Smooth muscle cell (in vitro differentiated cells): ENCODE results near the gene HIP1. TPM values are rescaled to one million over a fixed set of nuclear protein-coding genes. Genes with fewer than 3 reads are reported as not detected.
"Not testable (repeated sequence)": the region's sequence is repeated elsewhere in the genome, so short reads cannot be mapped to it uniquely, and the experiment has no call there.

ENCODE experiments used
- DNase-seq: peaks from one replicate; lab custom pipeline; 2025; ENCODE audit not compliant: unreplicated experiment; lab: John Stamatoyannopoulos, UW
- H2AFZ ChIP-seq: fragments of 200-600 bp; sonication (generic); 2 replicates; pipeline ENCODE4 v1.6.0; 2016; ENCODE audit warnings: antibody characterized with exemption, low read depth, mild to moderate bottlenecking
- H3F3A ChIP-seq: fragments of 200-600 bp; sonication (generic); 2 replicates; pipeline ENCODE4 v1.6.0; 2017; ENCODE audit warnings: antibody characterized with exemption, low read depth
- H3K27ac ChIP-seq: fragments of 200-600 bp; sonication (generic); 2 replicates; pipeline ENCODE4 v1.5.1; 2016; ENCODE audit warnings: low read depth, mild to moderate bottlenecking
- H3K27me3 ChIP-seq: fragments of 200-600 bp; sonication (generic); 2 replicates; pipeline ENCODE4 v1.6.1; 2016; ENCODE audit warnings: low read depth, mild to moderate bottlenecking
- H3K36me3 ChIP-seq: fragments of 200-600 bp; sonication (generic); 2 replicates; pipeline ENCODE4 v1.5.1; 2016; ENCODE audit warnings: low read depth
- H3K4me1 ChIP-seq: fragments of 200-600 bp; sonication (generic); 2 replicates; pipeline ENCODE4 v1.5.1; 2016; ENCODE audit warnings: low read depth
- H3K4me2 ChIP-seq: fragments of 200-600 bp; sonication (generic); 2 replicates; pipeline ENCODE4 v1.6.0; 2016; ENCODE audit warnings: mild to moderate bottlenecking
- H3K4me3 ChIP-seq: fragments of 200-600 bp; sonication (generic); 2 replicates; pipeline ENCODE4 v1.5.1; 2016; ENCODE audit warnings: mild to moderate bottlenecking
- H3K79me2 ChIP-seq: fragments of 200-600 bp; sonication (generic); 2 replicates; pipeline ENCODE4 v1.6.0; 2016; ENCODE audit warnings: low read depth, mild to moderate bottlenecking
- H3K9ac ChIP-seq: fragments of 200-600 bp; sonication (generic); 2 replicates; pipeline ENCODE4 v1.6.0; 2016; ENCODE audit warnings: low read depth
- H3K9me3 ChIP-seq: fragments of 200-600 bp; sonication (generic); replicated peaks from 2 replicates; pipeline ENCODE4 v1.5.1; 2016; ENCODE audit warnings: low read depth
- H4K20me1 ChIP-seq: fragments of 200-600 bp; sonication (generic); 2 replicates; pipeline ENCODE4 v1.6.0; 2016; ENCODE audit warnings: low read depth
- CTCF ChIP-seq: fragments of 200-600 bp; sonication (generic); IDR thresholded peaks from 2 replicates; pipeline ENCODE4 v1.5.1; 2017; ENCODE audit warnings: borderline replicate concordance, mild to moderate bottlenecking, antibody characterized with exemption; ENCODE audit not compliant: insufficient read depth, poor library complexity, severe bottlenecking
- WGBS: methylation state at CpG from one replicate; pipeline ENCODE4 v1.1.7; 2016; ENCODE audit warnings: low lambda C conversion rate; 5-methylcytosine and 5-hydroxymethylcytosine counted together
- polyA plus RNA-seq: library from polyadenylated mRNA; unstranded; fragments of >200 nt; fragmentation: Nextera tagmentation; extraction: Ambion mirVana; gene quantifications from 2 replicates; pipeline ENCODE4 v1.2.1, GENCODE V29; 2016
- total RNA-seq: library from RNA; depleted of rRNA; stranded (reverse); fragments of >200 nt; gene quantifications from 2 replicates; pipeline ENCODE4 v1.2.3, GENCODE V29; 2014

Gene HIP1
- total and polyA plus RNA-seq, 2 experiments from 2014 or later, result 4.7 to 8.4 TPM

GRCh38 chr7:75718390-75719031 lies 20.2 kb downstream of the HIP1 start:
- no peak overlapping the region for H2AFZ ChIP-seq
- H3K27me3 ChIP-seq, result no peaks in the 10 kb centered on the region
- DNase-seq, result no peak
- H3F3A ChIP-seq, result no peaks in the 10 kb centered on the region
- no peak overlapping the region for H3K9ac ChIP-seq
- no peaks in the 10 kb centered on the region for H3K9me3 ChIP-seq
- no peaks in the 10 kb centered on the region for H3K4me1 ChIP-seq
- H3K79me2 ChIP-seq, result no peaks in the 10 kb centered on the region
- H3K27ac ChIP-seq, result no peak overlapping the region
- no peaks in the 10 kb centered on the region for H3K36me3 ChIP-seq
- no peaks in the 10 kb centered on the region for H4K20me1 ChIP-seq
- no peak overlapping the region for H3K4me3 ChIP-seq
- WGBS, result 82% methylated on average over 10 of the region's 10 CpGs
- TF ChIP-seq CTCF, result no peak
- H3K4me2 ChIP-seq, result no peak overlapping the region

GRCh38 chr7:75717746-75718145 lies 21.0 kb downstream of the HIP1 start:
- not testable (repeated sequence) for H3K27ac ChIP-seq
- WGBS, result 82% methylated on average over 3 of the region's 3 CpGs

GRCh38 chr7:75716992-75717626 lies 21.6 kb downstream of the HIP1 start:
- H3K36me3 ChIP-seq, result no peaks in the 10 kb centered on the region
- H3K4me2 ChIP-seq, result no peak overlapping the region
- no peak overlapping the region for H3K27ac ChIP-seq
- peaks cover 11% of the 10 kb centered on the region for H3F3A ChIP-seq
- H3K4me3 ChIP-seq, result no peak overlapping the region
- no peaks in the 10 kb centered on the region for H3K27me3 ChIP-seq
- H3K9ac ChIP-seq, result no peak overlapping the region
- H2AFZ ChIP-seq, result no peak overlapping the region
- no peak for TF ChIP-seq CTCF
- WGBS, result 61% methylated on average over 9 of the region's 9 CpGs
- no peaks in the 10 kb centered on the region for H3K79me2 ChIP-seq
- no peaks in the 10 kb centered on the region for H4K20me1 ChIP-seq
- no peak for DNase-seq
- H3K9me3 ChIP-seq, result no peaks in the 10 kb centered on the region
- peaks cover 2% of the 10 kb centered on the region for H3K4me1 ChIP-seq

More at GRCh38 chr7:75717746-75718145, 21.0 kb downstream of the HIP1 start:
- not testable (repeated sequence) for H3K27me3 ChIP-seq, H3K79me2 ChIP-seq, H3K9ac ChIP-seq, H2AFZ ChIP-seq, H3K9me3 ChIP-seq, H3K4me3 ChIP-seq, H3K4me1 ChIP-seq, H3F3A ChIP-seq, H3K36me3 ChIP-seq, DNase-seq, H4K20me1 ChIP-seq, H3K4me2 ChIP-seq

- Histone ChIP-seq H3F3A (peaks cover 20% of the 10 kb centered on the region), H3K9ac (no peak overlapping the region), H3K36me3 (no peaks in the 10 kb centered on the region), H3K27me3 (no peaks in the 10 kb centered on the region), H3K4me3 (no peak overlapping the region), H3K79me2 (no peaks in the 10 kb centered on the region), H3K4me2 (no peak overlapping the region), H3K4me1 (peaks cover 10% of the 10 kb centered on the region), H4K20me1 (no peaks in the 10 kb centered on the region), H3K9me3 (no peaks in the 10 kb centered on the region), H2AFZ (no peak overlapping the region), H3K27ac (no peak overlapping the region)
- DNase-seq, result no peak
- 89% methylated on average over 7 of the region's 7 CpGs for WGBS
- TF ChIP-seq CTCF, result no peak
Observed at GRCh38 chr7:75715864-75716263, 22.9 kb downstream of the HIP1 start.
